Measurements from ENCODE around the gene WWOX. TPM values are rescaled to one million over a fixed set of nuclear protein-coding genes. Genes with fewer than 3 reads are reported as not detected.

Gene WWOX
- total RNA-seq, 1 experiment from 2014 or later, result 15.6 TPM

DNA sequence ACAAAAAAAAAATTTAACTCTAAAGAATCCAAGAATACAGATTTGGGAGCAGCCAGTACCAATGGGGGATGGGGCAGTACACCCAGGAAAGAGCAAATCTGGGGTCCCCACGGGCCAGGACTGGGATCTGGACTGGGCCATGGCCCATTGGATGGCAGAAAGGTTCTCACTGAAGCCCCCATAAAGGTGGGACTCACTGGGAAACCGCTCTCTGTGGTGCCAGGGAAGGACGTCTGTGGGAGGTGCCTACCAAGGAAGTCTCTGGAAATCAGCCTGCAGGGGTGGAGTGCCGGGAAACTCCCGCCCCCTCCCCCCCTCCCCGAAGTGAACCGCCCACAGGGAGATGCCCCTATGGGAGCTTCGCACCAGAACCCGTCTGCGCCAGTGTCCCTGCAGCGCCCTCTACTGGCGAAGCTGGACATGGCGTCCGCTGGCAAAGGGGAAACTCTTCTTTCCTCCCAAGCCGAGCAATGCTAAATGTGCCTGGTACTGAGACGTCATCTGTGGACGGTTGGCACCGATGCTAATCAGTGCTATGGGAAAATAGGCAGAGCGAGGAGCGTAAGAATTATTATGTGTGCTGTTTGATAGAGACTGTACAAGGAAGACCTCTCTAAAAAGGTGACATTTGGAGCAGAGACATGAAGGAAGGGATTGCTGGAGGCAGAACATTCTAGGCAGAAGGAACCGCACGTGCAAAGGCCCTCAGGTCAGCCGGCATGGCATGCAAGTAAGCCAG is 671.1 kb downstream of the WWOX start:
- H3K23ac ChIP-seq (ENCODE audit: insufficient read length, low read depth, low read length), result no peak overlapping the region
- H3K27ac Mint-ChIP-seq, result no peak overlapping the region
- no peak overlapping the region for H4K5ac ChIP-seq (ENCODE audit: insufficient read length, low read depth, low read length)
- no peaks in the 10 kb centered on the region for H3K79me2 ChIP-seq (ENCODE audit: insufficient read depth, low read length)
- H3K4me2 ChIP-seq (ENCODE audit: insufficient read depth, insufficient read length, low read length), result no peak overlapping the region
- peak; percentile 89 for DNase-seq
- no peaks in the 10 kb centered on the region for H3K9me3 ChIP-seq (ENCODE audit: control insufficient read depth, low read depth, low read length)
- no peaks in the 10 kb centered on the region for H3K23me2 ChIP-seq (ENCODE audit: insufficient read length, low read depth, low read length, poor library complexity, severe bottlenecking)
- H3K27ac ChIP-seq (ENCODE audit: insufficient read length, low read depth, low read length), result no peak overlapping the region
- H2BK5ac ChIP-seq (ENCODE audit: insufficient read length, low read length), result no peak overlapping the region
- no peak overlapping the region for H3K9ac ChIP-seq (ENCODE audit: extremely low read depth, insufficient read length, low read length)
- H3K4me1 Mint-ChIP-seq, result peaks cover 14 to 24% of the 10 kb centered on the region in 2 experiments
- no peaks in the 10 kb centered on the region for H4K20me1 ChIP-seq (ENCODE audit: control insufficient read depth, insufficient read depth, insufficient read length)
- WGBS (ENCODE audit: extremely low coverage, insufficient read length, low lambda C conversion rate), result no CpG with 5 or more reads among the region's 23 CpGs
- no peaks in the 10 kb centered on the region for H3K27me3 ChIP-seq (ENCODE audit: insufficient read depth, low read length)
- H3K14ac ChIP-seq (ENCODE audit: insufficient read depth, low read length), result no peak overlapping the region
- TF ChIP-seq, protein P1, sequence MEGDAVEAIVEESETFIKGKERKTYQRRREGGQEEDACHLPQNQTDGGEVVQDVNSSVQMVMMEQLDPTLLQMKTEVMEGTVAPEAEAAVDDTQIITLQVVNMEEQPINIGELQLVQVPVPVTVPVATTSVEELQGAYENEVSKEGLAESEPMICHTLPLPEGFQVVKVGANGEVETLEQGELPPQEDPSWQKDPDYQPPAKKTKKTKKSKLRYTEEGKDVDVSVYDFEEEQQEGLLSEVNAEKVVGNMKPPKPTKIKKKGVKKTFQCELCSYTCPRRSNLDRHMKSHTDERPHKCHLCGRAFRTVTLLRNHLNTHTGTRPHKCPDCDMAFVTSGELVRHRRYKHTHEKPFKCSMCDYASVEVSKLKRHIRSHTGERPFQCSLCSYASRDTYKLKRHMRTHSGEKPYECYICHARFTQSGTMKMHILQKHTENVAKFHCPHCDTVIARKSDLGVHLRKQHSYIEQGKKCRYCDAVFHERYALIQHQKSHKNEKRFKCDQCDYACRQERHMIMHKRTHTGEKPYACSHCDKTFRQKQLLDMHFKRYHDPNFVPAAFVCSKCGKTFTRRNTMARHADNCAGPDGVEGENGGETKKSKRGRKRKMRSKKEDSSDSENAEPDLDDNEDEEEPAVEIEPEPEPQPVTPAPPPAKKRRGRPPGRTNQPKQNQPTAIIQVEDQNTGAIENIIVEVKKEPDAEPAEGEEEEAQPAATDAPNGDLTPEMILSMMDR (conservative IDR thresholded peaks at IDR 0.05), result peak; percentile 92
- no peak overlapping the region for H3K18ac ChIP-seq (ENCODE audit: insufficient read length, low read depth, low read length)
- H4K91ac ChIP-seq (ENCODE audit: insufficient read length, low read depth, low read length), result no peak overlapping the region
- H3K4me1 ChIP-seq (ENCODE audit: insufficient read depth, low read length), result no peaks in the 10 kb centered on the region; the same call in 1 of the 2 replicates
- H2BK12ac ChIP-seq (ENCODE audit: insufficient read length, low read depth, low read length), result no peak overlapping the region
- H2AFZ ChIP-seq (ENCODE audit: low read length), result no peak overlapping the region
- H3K4ac ChIP-seq (ENCODE audit: low read depth, low read length), result no peak overlapping the region
- H3K9me3 Mint-ChIP-seq, result no peaks in the 10 kb centered on the region; a peak in 1 of 5 replicates
- H3T11ph ChIP-seq (ENCODE audit: low read length), result no peak overlapping the region
- no peak overlapping the region for H2BK20ac ChIP-seq (ENCODE audit: low read depth, low read length, poor library complexity, severe bottlenecking)
- no peak overlapping the region for H2AK5ac ChIP-seq (ENCODE audit: insufficient read length, low read length)
- peaks cover 0 to 3% (median 0%) of the 10 kb centered on the region in 3 experiments; a peak in 1 of 7 replicates for H3K36me3 Mint-ChIP-seq (ENCODE audit: insufficient read depth in 1 of 3, low read depth in 3 of 3)
- H3K4me3 Mint-ChIP-seq, result no peak overlapping the region
- H4K8ac ChIP-seq (replicated peaks; ENCODE audit: insufficient read length, low read depth, low read length), result no peak overlapping the region
- no peak overlapping the region for H2BK120ac ChIP-seq (ENCODE audit: low read depth, low read length, poor library complexity, severe bottlenecking)
- H2BK15ac ChIP-seq (ENCODE audit: low read depth, low read length), result no peak overlapping the region
- H3K79me1 ChIP-seq (ENCODE audit: insufficient read depth, low read depth, low read length, poor library complexity, severe bottlenecking), result no peaks in the 10 kb centered on the region
- H3K27me3 Mint-ChIP-seq (ENCODE audit: low read depth), result no peaks in the 10 kb centered on the region; the same call in 1 of the 2 replicates
- H3K56ac ChIP-seq (ENCODE audit: insufficient read length, low read depth, low read length), result no peak overlapping the region
